ENCODE data around the gene CEP95.
A peak's percentile ranks its signal among the peaks of the same experiment; 100 is the strongest.

The CEP95 gene

DNA sequence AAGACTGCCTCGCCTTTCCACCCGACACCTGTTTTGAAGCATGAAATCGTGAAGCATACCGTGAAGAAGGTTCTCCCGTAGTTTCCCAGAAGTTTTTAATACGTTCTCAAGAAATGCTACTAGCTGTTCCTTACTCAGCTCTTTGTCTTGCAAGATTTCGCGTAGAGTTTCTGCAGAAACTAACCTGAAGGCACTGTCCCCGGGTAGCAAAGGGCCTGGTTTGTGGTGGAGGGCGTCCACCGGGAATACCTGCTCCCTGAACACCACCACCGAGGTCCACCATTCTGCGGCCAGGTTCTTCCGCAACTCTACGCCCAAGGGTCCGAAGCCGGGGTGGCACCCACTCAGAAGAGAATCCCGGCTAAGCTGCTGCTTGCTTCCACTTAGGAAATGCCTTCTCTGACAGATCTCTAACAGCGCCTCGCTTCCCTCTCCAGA is 10.4 kb upstream of the CEP95 start:
- peak in 2 of 6 experiments; percentile 36 to 42 for DNase-seq

GRCh38 chr17:64496786-64497564 is 9.8 kb upstream of the CEP95 start, which contains the start of gene POLG2:
POLG2 (minus strand) TSS chr17:64497054; CDS start chr17:64496968, 86 bp downstream.
- DNase-seq = peak; percentile 88 to 94 (median 94)

DNA sequence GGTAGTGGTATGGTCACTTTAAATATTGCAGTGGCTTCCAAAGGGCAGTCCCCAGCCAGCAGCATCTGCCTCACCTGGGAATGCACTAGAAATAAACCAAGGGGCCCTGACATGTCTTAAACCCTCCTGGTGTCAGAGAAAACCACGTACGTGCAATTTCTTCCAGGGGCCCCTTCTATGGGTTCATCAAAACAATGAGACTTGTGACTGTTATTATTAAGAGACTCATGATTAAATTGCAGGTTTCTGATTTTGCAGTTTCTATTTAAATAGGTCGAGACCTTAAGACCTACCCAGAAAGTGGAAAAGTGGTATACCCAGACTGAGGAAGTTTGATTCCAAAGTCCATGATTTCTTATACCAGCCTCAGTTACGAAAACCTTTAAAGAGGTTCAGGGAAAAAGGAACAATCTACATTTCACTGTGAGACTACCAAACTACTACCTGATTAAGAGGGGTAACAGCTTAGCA is 9.2 kb upstream of the CEP95 start:
- no peak for DNase-seq

GRCh38 chr17:64498308-64499203 is 8.2 kb upstream of the CEP95 start:
- peak in 2 of 6 experiments; percentile 39 to 62 for DNase-seq

DNA sequence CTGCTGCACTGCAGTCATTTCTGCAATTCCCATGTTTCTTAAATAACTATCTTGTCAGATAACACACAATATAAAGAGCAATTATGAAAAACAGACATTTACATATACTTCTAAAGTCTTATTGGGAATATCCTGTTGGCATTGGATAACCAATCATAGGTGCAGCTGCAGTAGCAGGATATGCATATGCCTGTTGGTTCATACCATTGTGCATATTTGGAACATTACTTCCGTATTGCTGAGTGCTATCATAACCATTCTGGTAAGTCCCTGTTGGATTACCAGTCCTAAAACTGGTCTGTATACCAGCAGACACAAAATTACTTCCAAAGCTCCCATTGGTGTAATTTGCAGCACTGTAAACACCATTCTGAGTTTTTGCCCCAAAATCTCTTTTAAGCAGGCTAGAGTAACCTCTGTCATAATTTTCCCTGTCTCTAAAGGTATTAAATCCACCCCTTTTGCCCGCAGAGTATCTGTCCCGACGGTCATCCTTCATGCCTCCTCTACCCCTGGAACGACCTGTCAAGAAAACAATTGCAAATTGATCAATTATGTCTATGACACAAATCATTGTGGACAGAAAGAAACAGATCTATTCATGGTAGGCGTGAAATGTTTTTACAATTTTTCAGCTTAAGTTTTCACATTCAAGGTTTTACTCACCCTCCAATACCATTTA is 6.8 kb upstream of the CEP95 start:
- peak in 2 of 6 experiments; percentile 30 to 50 for DNase-seq

- DNase-seq = peak in 1 of 6 experiments; percentile 50
Observed at GRCh38 chr17:64500487-64500859, 6.3 kb upstream of the CEP95 start.

DNA sequence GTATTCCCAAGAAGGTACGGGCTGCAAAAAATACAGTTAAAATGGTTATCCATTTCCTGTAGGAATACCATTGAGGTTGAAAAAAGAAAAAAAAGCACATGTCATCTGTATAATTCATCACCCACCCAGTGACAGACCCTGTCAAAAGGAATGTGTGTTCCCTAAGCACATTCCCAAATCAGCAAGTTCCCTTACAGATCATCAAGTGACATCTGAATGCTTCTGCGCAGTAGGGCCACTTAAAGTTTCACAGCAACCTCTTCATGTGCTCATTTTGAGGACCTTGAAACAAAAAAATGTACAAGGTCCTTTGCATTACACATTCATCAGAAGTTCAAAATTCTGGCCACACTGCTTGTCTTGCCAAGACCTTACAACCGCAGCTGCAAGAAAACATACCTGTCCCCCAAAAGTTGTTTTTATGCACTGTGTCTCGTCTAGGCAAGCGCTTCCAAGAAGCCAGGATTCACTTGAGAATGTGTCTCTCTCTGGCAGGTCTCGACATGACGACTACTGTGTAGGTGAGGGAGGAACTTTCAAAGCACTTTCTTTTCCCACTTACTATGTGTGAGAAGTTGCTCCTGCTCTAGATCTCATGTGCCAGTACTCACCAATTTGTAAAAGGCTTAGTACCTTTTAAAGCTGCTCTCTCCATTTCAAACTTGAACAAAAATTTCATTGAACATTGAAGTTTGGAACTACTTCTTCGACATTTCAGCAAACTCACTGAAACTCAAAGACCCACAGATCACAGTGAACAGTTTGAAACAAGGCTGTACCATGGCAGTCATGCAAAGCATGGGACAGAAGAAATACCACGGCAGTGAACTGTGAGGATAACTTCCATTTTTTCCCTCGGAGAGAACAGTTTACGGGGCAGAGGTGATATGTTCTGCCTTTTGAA is 5.7 kb upstream of the CEP95 start:
- peak in 2 of 6 experiments; percentile 21 to 47 for DNase-seq

DNA sequence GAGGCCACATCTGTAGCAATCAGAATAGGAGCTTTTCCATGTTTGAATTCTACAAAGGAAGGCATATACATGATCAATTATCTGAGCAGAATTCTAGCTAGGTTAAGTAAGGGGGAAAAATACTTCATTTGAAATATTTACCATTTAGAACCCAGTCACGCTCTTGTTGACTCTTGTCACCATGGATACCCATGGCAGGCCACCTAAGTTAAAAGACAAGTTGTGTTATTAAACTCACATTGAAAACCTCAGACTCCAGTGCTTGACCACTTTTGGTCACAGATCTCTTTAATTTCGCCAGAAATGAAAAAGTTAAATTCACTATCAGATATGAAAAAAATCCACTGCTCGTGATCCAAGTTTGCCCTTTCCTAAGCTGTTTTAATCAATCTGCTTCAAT is 4.8 kb upstream of the CEP95 start:
- DNase-seq = peak in 1 of 6 experiments; percentile 47

DNA sequence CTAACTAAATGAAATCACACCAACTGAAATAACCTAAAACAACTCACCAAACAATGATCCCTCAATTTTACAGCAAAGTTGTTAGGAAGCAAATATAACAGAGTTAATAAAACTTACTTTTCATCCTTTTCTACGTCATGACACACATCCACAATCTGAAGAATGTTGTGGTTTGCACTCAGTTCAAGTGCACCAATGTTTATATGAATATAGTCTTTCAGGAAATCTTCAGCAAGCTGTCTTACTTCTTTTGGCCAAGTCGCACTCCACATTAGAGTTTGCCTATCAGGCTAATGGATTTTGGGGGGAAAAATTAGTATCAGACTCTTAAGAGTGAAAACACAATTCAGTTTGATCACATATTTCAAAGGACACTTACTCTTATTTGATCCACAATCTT is 4.0 kb upstream of the CEP95 start:
- no peak for DNase-seq

DNA sequence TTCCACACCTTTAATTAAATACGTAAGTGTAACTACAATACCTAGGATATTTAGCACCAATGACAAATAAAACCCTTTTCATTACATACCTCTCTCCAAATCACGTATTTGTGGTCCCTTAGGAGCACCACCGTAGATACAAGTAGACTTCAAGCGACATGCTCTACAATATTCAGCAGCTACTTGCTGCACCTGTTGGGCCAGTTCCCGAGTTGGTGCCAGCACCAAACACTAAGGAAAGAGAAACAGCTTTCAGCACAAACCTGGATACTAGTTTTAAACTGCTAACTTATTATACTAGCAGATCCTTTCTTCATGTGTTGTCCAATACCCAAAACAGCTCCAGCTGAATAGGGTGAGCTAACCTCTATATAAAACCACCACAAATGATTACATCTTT is 3.4 kb upstream of the CEP95 start:
- DNase-seq = peak in 2 of 6 experiments; percentile 29 to 30

DNA sequence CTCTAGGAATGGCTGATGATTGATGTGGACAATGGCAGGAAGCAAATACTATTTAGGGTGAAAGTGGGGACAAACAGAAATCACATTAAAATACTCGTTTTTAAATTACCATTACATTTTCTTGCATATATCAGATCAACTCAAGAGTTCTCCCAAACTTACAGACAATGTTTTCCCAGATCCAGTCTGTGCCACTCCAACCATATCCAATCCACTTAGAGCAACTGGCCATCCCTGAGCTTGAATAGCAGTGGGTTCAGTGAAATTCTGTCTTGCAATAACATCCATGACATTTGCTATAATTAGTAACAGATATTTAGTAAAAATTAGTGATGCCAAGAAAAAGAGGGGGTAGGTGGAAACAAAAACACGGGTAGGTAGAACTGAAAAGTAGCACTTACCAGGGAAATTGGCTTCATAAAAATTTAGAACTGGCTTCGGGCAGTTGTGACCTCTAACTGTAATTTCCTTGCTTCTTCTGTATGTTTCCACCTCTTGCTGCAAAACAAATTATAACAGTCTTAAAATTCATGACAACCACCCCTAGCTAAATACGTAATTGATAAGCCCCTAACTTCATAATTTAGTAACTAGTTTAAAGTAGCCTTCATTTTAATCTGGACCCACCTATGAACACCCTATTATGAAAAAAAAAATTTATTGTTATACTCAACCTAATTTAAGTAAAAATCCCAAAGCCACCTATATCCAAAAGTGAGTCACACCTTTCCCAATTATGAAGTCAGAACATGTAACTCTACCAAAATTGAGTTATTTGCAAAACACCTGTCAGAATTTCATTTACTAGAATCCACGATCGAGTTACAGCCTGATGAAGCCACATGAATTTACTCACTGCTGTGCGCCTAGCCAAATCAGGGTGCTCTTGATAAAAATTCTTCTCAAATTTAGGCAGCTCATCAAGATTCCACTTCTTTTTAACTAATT is 2.7 kb upstream of the CEP95 start:
- DNase-seq = peak in 2 of 6 experiments; percentile 50 to 52

GRCh38 chr17:64504769-64505339 is 1.9 kb upstream of the CEP95 start:
- DNase-seq = no peak

GRCh38 chr17:64505340-64506200 is 1.2 kb upstream of the CEP95 start:
- peak; percentile 71 to 93 (median 86) for DNase-seq

DNA sequence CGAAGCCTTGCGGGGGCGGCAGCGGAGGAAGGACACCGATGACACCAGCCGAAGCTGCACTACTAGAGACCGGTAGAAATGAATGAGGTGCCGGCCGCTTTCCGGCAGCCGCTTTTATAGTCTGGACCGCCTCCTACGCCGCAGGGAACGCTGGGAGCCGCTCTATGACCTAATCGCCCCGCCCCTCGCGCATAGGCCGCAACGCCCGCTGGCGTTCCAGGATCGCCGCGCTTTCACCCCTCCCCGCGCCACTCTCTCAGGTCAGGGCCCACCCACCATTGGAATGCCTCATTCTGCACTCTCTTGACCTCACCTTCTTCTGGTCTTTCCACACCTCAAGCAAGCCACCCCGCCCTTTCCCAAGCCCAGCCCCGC is 589 bp upstream of the CEP95 start, which contains the start of gene DDX5:
Gene DDX5 (minus strand): TSS at position 89 of the 375 bp plus-strand sequence. CDS start 170 bp downstream, outside the sequence.
- DNase-seq = peak; percentile 100

DNA sequence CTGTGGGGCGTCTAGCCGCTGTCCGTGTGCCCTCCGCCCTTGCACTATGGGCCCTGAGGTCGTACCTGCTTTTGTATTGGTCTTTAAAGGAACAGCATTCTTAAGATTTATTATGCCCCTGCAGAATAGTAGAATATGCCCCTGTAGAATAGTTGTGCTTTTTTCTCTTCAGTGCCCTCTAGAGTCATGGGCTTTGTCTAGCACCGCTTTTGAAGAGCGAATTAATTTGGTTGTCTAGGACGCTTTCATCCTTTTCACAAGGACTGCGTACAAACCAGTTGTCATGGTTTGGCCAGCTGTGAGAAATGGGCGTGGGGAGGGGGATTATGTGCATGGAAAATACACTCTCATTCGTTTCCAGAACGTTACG is 621 bp downstream of the CEP95 start:
- DNase-seq = peak in 5 of 6 experiments; percentile 13 to 80 (median 58)

GRCh38 chr17:64508683-64509082 is 1.9 kb downstream of the CEP95 start:
- no peak for DNase-seq

GRCh38 chr17:64509179-64509578 is 2.4 kb downstream of the CEP95 start:
- DNase-seq = no peak

- DNase-seq = no peak
Observed at GRCh38 chr17:64515419-64515818, 8.6 kb downstream of the CEP95 start.

- no peak for DNase-seq
Observed at GRCh38 chr17:64515829-64516228, 9.1 kb downstream of the CEP95 start.

All from stimulated activated naive CD4-positive, alpha-beta T cell (primary cell).